AG08395 (cell line): ENCODE results near the gene DYNC1H1.

Experiments used
- DNase-seq: peaks from one replicate; pipeline ENCODE4 v3.0.0; 2012; ENCODE audit warnings: mixed read lengths, low spot score

Gene DYNC1H1

GRCh38 chr14:101944451-101944850 lies 19.9 kb upstream of the DYNC1H1 start:
- no peak for DNase-seq

GRCh38 chr14:101945171-101945570 lies 19.2 kb upstream of the DYNC1H1 start:
- no peak for DNase-seq

DNA sequence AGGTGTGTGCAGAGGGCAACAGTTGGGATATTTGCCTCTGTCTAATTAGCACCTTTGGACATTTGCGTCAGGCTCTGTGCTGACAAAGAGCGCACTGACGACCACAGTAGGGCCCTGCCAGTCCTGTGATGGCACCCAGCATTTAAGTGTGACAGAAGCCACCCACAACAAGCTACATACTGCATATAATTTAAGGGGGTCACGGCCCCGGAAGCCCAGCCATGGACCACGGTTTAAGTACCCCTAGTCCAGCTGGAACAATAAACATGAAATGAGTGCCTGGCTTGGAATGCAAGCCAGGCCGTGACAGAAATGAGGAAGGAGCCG lies 16.8 kb upstream of the DYNC1H1 start:
- DNase-seq = no peak

GRCh38 chr14:101947904-101948665 lies 16.3 kb upstream of the DYNC1H1 start:
- peak; percentile 99 for DNase-seq

- DNase-seq = no peak
Observed at GRCh38 chr14:101948666-101949216, 15.6 kb upstream of the DYNC1H1 start.

GRCh38 chr14:101950100-101950499 lies 14.3 kb upstream of the DYNC1H1 start:
- no peak for DNase-seq

- DNase-seq = no peak
Observed at GRCh38 chr14:101950516-101951215, 13.7 kb upstream of the DYNC1H1 start.

DNA sequence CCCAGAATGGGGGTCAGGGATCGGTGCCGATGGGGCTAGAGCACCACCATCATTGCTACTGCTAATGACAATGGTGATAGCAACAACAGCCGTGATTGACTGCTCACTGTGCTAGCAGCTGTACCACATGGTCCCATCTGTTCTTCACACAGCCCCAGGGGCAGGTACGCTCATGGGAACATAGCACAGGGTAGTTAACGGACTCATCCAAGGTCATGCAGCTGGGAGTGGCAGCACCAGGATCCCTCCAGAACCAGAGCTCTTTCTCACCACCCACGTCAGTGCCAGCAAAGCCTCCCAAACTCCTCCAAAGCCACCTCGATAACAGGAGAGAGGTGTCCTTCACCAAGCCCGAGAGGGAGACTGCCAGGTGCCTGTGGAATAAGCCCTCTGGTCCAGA lies 11.2 kb upstream of the DYNC1H1 start:
- no peak for DNase-seq

DNA sequence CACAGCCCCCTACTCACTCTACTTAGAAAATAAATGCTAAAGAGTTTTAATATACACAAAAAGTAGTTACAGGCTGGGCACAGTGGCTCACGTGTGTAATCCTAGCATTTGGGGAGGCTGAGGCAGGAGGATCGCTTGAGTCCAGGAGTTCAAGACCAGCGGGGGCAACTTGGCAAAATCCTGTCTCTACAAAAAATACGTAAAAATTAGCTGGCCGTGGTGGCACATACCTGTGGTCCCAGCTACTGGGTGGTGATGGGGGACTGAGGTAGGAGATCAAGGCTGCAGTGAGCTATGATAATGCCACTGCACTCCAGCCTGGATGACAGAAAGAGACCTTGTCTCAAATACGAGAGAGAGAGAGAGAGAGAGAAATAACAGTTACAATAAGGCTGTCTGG lies 9.9 kb upstream of the DYNC1H1 start:
- no peak for DNase-seq

DNA sequence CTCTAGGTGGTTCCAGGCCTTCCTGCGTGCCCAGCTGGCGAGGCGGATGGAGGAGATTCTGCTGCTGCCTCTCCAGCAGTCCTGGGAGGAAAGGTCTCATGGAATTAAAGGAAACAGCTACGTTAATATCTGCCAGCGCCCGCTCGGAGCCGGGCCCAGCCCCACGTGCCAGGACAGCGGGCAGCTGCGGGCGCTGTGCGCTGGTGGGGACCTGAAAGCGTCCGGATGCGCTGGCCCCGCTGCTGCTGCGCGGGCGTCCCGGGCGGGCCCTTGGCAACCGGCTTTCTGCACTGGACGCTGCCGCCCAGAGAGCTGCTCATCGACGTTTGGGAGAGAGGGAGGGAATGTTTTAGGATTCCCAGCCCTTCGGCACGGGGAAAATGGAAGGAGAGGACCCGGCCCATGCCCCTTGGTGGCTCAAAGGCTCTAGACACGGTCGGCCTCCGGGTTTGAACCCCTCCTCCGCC lies 8.6 kb upstream of the DYNC1H1 start:
- no peak for DNase-seq

DNA sequence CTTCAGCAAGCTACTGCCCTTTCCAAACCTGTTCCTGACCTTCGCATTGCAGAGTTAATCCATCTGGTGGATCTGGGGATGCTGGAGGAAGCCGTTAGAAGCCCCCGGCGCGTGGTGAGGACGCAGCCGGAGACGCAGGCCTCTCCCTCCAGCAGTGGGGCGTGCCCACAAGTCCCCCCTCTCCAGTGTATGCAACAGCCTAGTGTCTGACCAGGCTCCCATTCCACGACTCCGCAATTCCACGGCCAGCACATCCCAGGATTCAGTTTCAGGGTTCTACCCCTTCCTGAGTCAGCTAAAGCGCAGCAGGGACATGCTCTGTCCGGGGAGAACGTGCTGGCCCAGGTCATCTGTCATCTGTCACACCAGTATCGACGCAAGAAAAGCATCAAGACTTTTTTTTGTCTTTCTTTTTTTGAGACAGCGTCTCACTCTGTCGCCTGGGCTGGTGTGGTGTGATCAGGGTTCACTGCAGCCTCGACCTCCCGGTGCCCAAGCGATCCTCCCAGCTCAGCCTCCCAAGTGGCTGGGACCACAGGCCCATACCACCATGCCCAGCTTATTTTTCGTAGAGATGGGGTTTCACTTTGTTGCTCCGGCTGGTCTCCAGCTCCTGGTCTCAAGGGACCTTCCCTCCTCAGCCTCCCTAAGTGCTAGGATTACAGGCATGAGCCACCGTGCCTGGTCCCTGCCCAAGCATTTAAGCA lies 8.0 kb upstream of the DYNC1H1 start:
- DNase-seq = no peak

GRCh38 chr14:101957406-101958234 lies 6.8 kb upstream of the DYNC1H1 start:
- DNase-seq = no peak

DNA sequence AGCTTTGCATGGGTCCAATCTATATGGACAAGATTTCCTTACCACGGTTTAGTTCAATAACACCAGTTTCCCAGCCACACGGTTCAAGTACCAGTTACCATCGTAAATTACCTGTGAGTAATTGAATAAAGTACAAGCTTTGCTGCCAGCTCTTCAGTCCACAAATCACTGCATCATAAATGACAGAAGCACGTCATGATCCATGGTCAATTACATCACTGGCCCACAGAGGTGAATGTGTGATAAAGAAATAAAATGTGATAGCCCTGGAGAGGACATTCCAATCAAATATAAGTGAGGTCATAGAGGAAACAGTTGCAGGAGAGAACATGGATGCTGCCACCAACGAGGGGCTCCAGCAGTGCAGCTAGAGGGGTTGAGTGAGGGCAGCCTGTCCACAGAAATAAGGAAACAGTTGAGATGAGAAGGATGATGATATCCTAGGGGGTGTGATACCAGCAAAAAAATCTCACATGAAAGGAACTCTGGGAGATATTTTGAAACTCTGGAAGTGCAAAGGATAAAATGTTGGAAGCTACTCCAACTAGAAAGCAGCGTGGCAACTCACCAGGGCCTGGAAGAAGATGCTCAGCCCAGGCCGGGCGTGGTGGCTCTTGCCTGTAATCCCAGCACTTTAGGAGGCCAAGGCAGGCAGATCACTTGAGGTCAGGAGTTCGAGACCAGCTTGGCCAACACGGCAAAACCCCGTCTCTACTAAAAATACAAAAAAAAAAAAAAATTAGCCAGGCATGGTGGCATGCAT lies 5.8 kb upstream of the DYNC1H1 start:
- no peak for DNase-seq

GRCh38 chr14:101959277-101959676 lies 5.1 kb upstream of the DYNC1H1 start:
- no peak for DNase-seq

- no peak for DNase-seq
Observed at GRCh38 chr14:101960225-101960624, 4.1 kb upstream of the DYNC1H1 start.

- peak; percentile 75 for DNase-seq
Observed at GRCh38 chr14:101961011-101961721, 3.2 kb upstream of the DYNC1H1 start.

GRCh38 chr14:101961746-101962502 lies 2.4 kb upstream of the DYNC1H1 start:
- DNase-seq = no peak

DNA sequence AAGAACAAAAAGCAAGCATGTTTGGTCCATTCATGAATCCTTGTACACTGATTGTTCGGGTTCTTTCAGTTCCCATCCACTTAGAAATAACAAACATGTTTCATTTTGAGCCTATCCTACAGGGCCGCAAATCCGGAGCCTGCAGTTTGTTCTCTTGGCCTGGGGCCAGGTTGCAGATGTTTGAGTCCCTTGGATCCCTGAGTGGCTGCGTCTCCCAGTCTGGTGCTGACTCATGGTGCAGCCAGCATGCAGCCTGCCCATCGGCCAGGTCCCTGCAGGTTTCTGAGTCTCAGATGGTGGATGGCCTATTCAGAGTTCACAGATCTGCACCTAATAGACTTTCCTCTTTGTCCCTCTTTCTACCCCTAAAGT lies 1.9 kb upstream of the DYNC1H1 start:
- peak; percentile 78 for DNase-seq

GRCh38 chr14:101963052-101963451 lies 1.3 kb upstream of the DYNC1H1 start:
- no peak for DNase-seq
